Neural progenitor cell (in vitro differentiated cells): ENCODE measurements around the gene NFKB1. TPM values are rescaled to one million over a fixed set of nuclear protein-coding genes. Genes with fewer than 3 reads are reported as not detected.

Source experiments
- DNase-seq: peaks from one replicate; pipeline ENCODE4 v3.0.0-alpha.2; 2016; ENCODE audit warnings: low spot score
- H2AFZ ChIP-seq: fragments of 200-600 bp; sonication (generic); replicated peaks from 2 replicates; pipeline ENCODE4 v1.6.1; 2016; ENCODE audit warnings: antibody characterized with exemption
- H3F3A ChIP-seq: fragments of 200-600 bp; sonication (generic); 2 replicates; pipeline ENCODE4 v1.6.1; 2016; ENCODE audit warnings: antibody characterized with exemption, low read depth
- H3K27ac ChIP-seq: fragments of 200-600 bp; sonication (generic); 2 replicates; pipeline ENCODE4 v1.5.1; 2016; ENCODE audit warnings: mild to moderate bottlenecking
- H3K27me3 ChIP-seq: fragments of 200-600 bp; sonication (generic); 2 replicates; pipeline ENCODE4 v1.6.1; 2016; ENCODE audit warnings: mild to moderate bottlenecking, moderate library complexity
- H3K36me3 ChIP-seq: fragments of 200-600 bp; sonication (generic); 2 replicates; pipeline ENCODE4 v1.5.1; 2016
- H3K4me1 ChIP-seq: fragments of 200-600 bp; sonication (generic); 2 replicates; pipeline ENCODE4 v1.6.1; 2016; ENCODE audit warnings: mixed run types
- H3K4me2 ChIP-seq: fragments of 200-600 bp; sonication (generic); 2 replicates; pipeline ENCODE4 v1.6.1; 2016
- H3K4me3 ChIP-seq: fragments of 200-600 bp; sonication (generic); 2 replicates; pipeline ENCODE4 v1.5.1; 2016
- H3K79me2 ChIP-seq: fragments of 200-600 bp; sonication (generic); 2 replicates; pipeline ENCODE4 v1.6.1; 2016; ENCODE audit warnings: low read depth
- H3K9ac ChIP-seq: fragments of 200-600 bp; sonication (generic); 2 replicates; pipeline ENCODE4 v1.6.1; 2016
- H3K9me3 ChIP-seq: fragments of 200-600 bp; sonication (generic); 2 replicates; pipeline ENCODE4 v1.5.1; 2016; ENCODE audit warnings: low read depth
- H4K20me1 ChIP-seq: fragments of 200-600 bp; sonication (generic); 2 replicates; pipeline ENCODE4 v1.6.1; 2016; ENCODE audit warnings: low read depth
- H3K27ac Mint-ChIP-seq: 3 replicates; pipeline ENCODE4 v1.8.0; 2021; ENCODE audit warnings: mixed read lengths
- H3K27me3 Mint-ChIP-seq: 2 replicates; pipeline ENCODE4 v1.8.0; 2022; ENCODE audit warnings: low read depth, mild to moderate bottlenecking, inconsistent platforms, moderate library complexity, mixed read lengths; ENCODE audit not compliant: insufficient read depth
- H3K36me3 Mint-ChIP-seq: 3 replicates; pipeline ENCODE4 v1.8.0; 2021; ENCODE audit warnings: mixed read lengths
- H3K4me1 Mint-ChIP-seq: 3 replicates; pipeline ENCODE4 v1.8.0; 2021; ENCODE audit warnings: mixed read lengths
- H3K4me3 Mint-ChIP-seq: 3 replicates; pipeline ENCODE4 v1.8.0; 2021; ENCODE audit warnings: mild to moderate bottlenecking, moderate library complexity, mixed read lengths
- H3K9me3 Mint-ChIP-seq: 3 replicates; pipeline ENCODE4 v1.8.0; 2020; ENCODE audit warnings: mixed read lengths
- CTCF ChIP-seq: fragments of 200-600 bp; sonication (generic); IDR thresholded peaks from 2 replicates; pipeline ENCODE4 v1.5.1; 2017; ENCODE audit warnings: antibody characterized with exemption, mild to moderate bottlenecking
- EZH2 ChIP-seq: fragments of 200-600 bp; sonication (generic); IDR thresholded peaks from 2 replicates; pipeline ENCODE4 v1.6.1; 2017; ENCODE audit warnings: antibody characterized with exemption, mild to moderate bottlenecking, moderate library complexity
- EZH2phosphoT487 ChIP-seq: fragments of 200-600 bp; sonication (generic); IDR thresholded peaks from 2 replicates; pipeline ENCODE4 v1.6.1; 2017; ENCODE audit warnings: antibody characterized with exemption
- total RNA-seq: library from RNA; depleted of rRNA; stranded (reverse); fragments of >200 nt; gene quantifications from 2 replicates; pipeline ENCODE4 v1.2.3, GENCODE V29; 2015; ENCODE audit warnings: low replicate concordance

Gene NFKB1
- total RNA-seq, 1 donor from 2014 or later = 14.1 TPM

DNA sequence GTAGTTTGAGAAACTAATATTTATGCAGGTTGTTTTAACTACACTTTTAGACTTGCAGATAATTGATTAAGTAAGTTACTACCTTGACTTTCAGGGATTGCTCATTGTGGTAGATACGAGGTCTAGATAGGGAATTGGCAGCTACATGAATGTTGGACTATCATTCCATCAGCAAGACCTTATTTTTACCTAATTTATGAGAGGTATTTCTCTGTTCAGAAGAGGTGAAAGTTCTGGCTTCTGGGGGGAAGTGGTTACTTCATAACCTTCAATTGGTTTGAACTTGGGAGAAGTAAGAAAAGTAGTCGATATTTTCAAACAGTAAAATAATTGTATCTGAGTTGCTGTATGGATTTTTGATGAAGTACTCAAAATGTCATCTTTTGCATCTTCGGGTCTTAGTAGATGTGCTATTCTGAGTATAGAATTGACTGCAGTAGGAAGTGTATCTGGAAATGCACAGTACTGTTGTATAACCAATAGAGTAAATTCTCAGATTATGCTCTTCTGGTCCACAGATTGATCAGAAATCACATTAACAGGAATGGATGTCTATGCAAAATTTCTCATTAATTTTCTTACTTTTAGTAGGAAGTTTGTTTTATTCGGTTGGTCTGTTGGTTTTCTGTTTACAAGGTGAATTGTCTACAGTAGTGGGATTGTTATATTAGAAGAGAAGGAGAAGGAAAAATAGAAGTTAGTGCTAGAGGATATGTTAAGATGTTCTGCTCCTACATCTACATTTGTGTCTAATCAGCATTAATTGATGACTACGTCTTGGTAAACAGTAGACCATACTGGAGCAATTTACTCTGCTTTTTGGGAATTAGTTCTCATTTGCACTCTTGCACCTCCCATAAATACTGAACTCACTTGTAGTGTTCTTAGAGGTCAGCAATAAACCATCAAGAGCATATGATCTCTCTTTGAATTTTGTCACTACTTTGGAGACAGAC is 3.0 kb downstream of the NFKB1 start:
- no peak overlapping the region for H3K4me3 Mint-ChIP-seq
- no peak overlapping the region for H3K9ac ChIP-seq

DNA sequence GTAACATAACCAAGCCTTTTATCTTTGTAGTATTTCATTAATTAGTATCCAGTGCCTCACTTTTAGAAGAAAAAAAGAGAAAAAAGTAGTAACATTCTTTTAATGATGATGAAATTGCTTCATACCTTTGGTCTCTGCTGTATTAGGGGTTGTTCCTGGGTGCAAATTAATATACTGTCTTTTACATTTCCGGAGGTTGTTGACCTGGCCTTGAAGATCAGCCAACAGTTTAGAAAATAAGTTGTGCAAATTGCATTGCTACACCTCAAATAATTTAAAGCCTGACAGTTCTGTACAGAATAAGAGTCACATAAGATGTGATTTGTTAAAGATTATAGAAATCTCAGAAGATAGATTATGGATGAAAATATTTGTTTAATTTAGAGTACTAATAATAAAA is 3.8 kb downstream of the NFKB1 start:
- H3K4me3 ChIP-seq = no peak overlapping the region
- H3K9me3 ChIP-seq = no peaks in the 10 kb centered on the region
- H3K4me1 Mint-ChIP-seq = peaks cover 16% of the 10 kb centered on the region
- H3K27ac ChIP-seq = no peak overlapping the region
- no peak overlapping the region for H3K27ac Mint-ChIP-seq
- no peaks in the 10 kb centered on the region for H4K20me1 ChIP-seq
- peaks cover 13% of the 10 kb centered on the region for H3K27me3 ChIP-seq
- DNase-seq = no peak
- H3K36me3 Mint-ChIP-seq = no peaks in the 10 kb centered on the region
- no peaks in the 10 kb centered on the region for H3K27me3 Mint-ChIP-seq
- no peak for TF ChIP-seq EZH2phosphoT487
- H3F3A ChIP-seq = peaks cover 20% of the 10 kb centered on the region
- H3K9me3 Mint-ChIP-seq = no peaks in the 10 kb centered on the region
- H3K79me2 ChIP-seq = no peaks in the 10 kb centered on the region
- H3K4me2 ChIP-seq = no peak overlapping the region
- no peak overlapping the region for H3K9ac ChIP-seq
- H3K36me3 ChIP-seq = no peaks in the 10 kb centered on the region
- H3K4me1 ChIP-seq = peaks cover 6% of the 10 kb centered on the region
- no peak overlapping the region for H3K4me3 Mint-ChIP-seq
- no peak overlapping the region for H2AFZ ChIP-seq

More for the DNA sequence above, 3.0 kb downstream of the NFKB1 start:
- Mint-ChIP-seq H3K9me3 (no peaks in the 10 kb centered on the region), H3K4me1 (peaks cover 16% of the 10 kb centered on the region), H3K27me3 (no peaks in the 10 kb centered on the region), H3K36me3 (no peaks in the 10 kb centered on the region), H3K27ac (no peak overlapping the region)
- Histone ChIP-seq H4K20me1 (no peaks in the 10 kb centered on the region), H3K4me1 (peaks cover 6% of the 10 kb centered on the region), H3K36me3 (no peaks in the 10 kb centered on the region), H3K79me2 (no peaks in the 10 kb centered on the region), H3K27me3 (peaks cover 17% of the 10 kb centered on the region), H3K4me2 (no peak overlapping the region), H3K27ac (no peak overlapping the region), H3F3A (peaks cover 21% of the 10 kb centered on the region), H3K4me3 (no peak overlapping the region), H3K9me3 (no peaks in the 10 kb centered on the region), H2AFZ (no peak overlapping the region)
- no peak for TF ChIP-seq CTCF
- DNase-seq = no peak

DNA sequence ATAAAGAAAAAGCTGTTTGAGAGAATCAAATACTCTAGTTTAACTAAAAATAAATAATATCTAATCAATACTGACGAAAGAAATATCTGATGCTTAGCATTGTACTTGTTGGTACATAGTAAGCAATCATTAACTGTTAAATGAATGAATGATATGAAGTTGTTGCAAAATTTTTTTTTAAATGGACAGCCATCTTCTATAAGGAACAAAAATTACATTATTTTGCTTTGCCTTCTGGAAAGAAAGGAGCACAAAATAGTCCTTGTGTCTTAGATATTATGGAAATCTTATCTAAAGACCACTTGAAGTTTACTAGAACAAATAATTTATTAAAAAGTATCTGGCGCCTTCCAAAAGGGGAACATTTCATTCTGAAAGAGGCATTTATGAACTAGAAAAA is 4.5 kb downstream of the NFKB1 start:
- H3K79me2 ChIP-seq = no peaks in the 10 kb centered on the region
- H3K36me3 ChIP-seq = no peaks in the 10 kb centered on the region
- TF ChIP-seq CTCF = no peak
- TF ChIP-seq EZH2 = no peak
- TF ChIP-seq EZH2phosphoT487 = no peak
- H3K9ac ChIP-seq = no peak overlapping the region
- H3K27ac Mint-ChIP-seq = no peak overlapping the region
- H3F3A ChIP-seq = peaks cover 12% of the 10 kb centered on the region
- peaks cover 15% of the 10 kb centered on the region for H3K4me1 Mint-ChIP-seq
- no peaks in the 10 kb centered on the region for H3K9me3 ChIP-seq
- H3K4me2 ChIP-seq = no peak overlapping the region
- H3K27me3 ChIP-seq = peaks cover 5% of the 10 kb centered on the region
- no peak overlapping the region for H3K4me3 Mint-ChIP-seq
- H3K9me3 Mint-ChIP-seq = no peaks in the 10 kb centered on the region
- no peaks in the 10 kb centered on the region for H3K36me3 Mint-ChIP-seq
- no peak overlapping the region for H2AFZ ChIP-seq
- no peak for DNase-seq
- H3K27ac ChIP-seq = no peak overlapping the region
- H3K4me3 ChIP-seq = no peak overlapping the region
- no peaks in the 10 kb centered on the region for H3K27me3 Mint-ChIP-seq
- no peaks in the 10 kb centered on the region for H4K20me1 ChIP-seq
- H3K4me1 ChIP-seq = peaks cover 6% of the 10 kb centered on the region

- peaks cover 6% of the 10 kb centered on the region for H3K4me1 ChIP-seq
- H3K27ac ChIP-seq = no peak overlapping the region
- peaks cover 11% of the 10 kb centered on the region for H3F3A ChIP-seq
- no peaks in the 10 kb centered on the region for H3K9me3 ChIP-seq
- H3K9ac ChIP-seq = no peak overlapping the region
- DNase-seq = no peak
- H3K79me2 ChIP-seq = no peaks in the 10 kb centered on the region
- no peaks in the 10 kb centered on the region for H4K20me1 ChIP-seq
- Mint-ChIP-seq H3K9me3 (no peaks in the 10 kb centered on the region), H3K27me3 (no peaks in the 10 kb centered on the region), H3K4me3 (no peak overlapping the region), H3K27ac (no peak overlapping the region), H3K36me3 (no peaks in the 10 kb centered on the region), H3K4me1 (peaks cover 15% of the 10 kb centered on the region)
- H3K27me3 ChIP-seq = no peaks in the 10 kb centered on the region
- H3K36me3 ChIP-seq = no peaks in the 10 kb centered on the region
- no peak overlapping the region for H2AFZ ChIP-seq
- no peak overlapping the region for H3K4me3 ChIP-seq
- TF ChIP-seq EZH2phosphoT487 (no peak), CTCF (no peak), EZH2 (no peak)
- no peak overlapping the region for H3K4me2 ChIP-seq
These were observed 5.4 kb downstream of the NFKB1 start for GRCh38 chr4:102506523-102506922.
